Nephron (organoid): ENCODE data around the gene ZFP91.

ENCODE experiments used
- H3K27ac Mint-ChIP-seq, 3 experiments: 2 replicates each; pipeline ENCODE4 v1.8.0; 2020; ENCODE audit warnings: mixed read lengths in 3 of 3, mild to moderate bottlenecking in 2 of 3, moderate library complexity in 1 of 3
- H3K27me3 Mint-ChIP-seq: 2 replicates; pipeline ENCODE4 v1.8.0; 2021; ENCODE audit warnings: low read depth, mild to moderate bottlenecking, moderate library complexity, mixed read lengths
- H3K36me3 Mint-ChIP-seq: 2 replicates; pipeline ENCODE4 v1.8.0; 2020; ENCODE audit warnings: low read depth, mixed read lengths
- H3K4me1 Mint-ChIP-seq: 2 replicates; pipeline ENCODE4 v1.8.0; 2020; ENCODE audit warnings: mixed read lengths
- H3K4me3 Mint-ChIP-seq, 3 experiments: 2 replicates each; pipeline ENCODE4 v1.8.0; 2020; ENCODE audit warnings: mild to moderate bottlenecking in 3 of 3, mixed read lengths in 3 of 3, moderate library complexity in 2 of 3
- H3K9me3 Mint-ChIP-seq: 2 replicates; pipeline ENCODE4 v1.8.0; 2020; ENCODE audit warnings: mixed read lengths
- CTCF ChIP-seq, 3 experiments: fragments of 200-600 bp; sonication (generic); IDR thresholded peaks; one replicate each; pipeline ENCODE4 v1.5.0; 2021; ENCODE audit warnings: antibody characterized with exemption in 3 of 3; ENCODE audit not compliant: unreplicated experiment in 3 of 3

ZFP91 gene

GRCh38 chr11:58617976-58618557 is 39.2 kb downstream of the ZFP91 start:
- peak in 1 of 3 experiments; percentile 24 for TF ChIP-seq CTCF (IDR thresholded peaks at IDR 0.05; ENCODE audit: unreplicated experiment in 3 of 3)
- no peak overlapping the region for H3K4me3 Mint-ChIP-seq
- no peaks in the 10 kb centered on the region for H3K9me3 Mint-ChIP-seq
- H3K27me3 Mint-ChIP-seq = no peaks in the 10 kb centered on the region
- peak overlapping the region in 1 of 3 experiments; percentile 60 for H3K27ac Mint-ChIP-seq
- peaks cover 75% of the 10 kb centered on the region for H3K36me3 Mint-ChIP-seq
- no peaks in the 10 kb centered on the region for H3K4me1 Mint-ChIP-seq

GRCh38 chr11:58621586-58622262 is 42.9 kb downstream of the ZFP91 start:
- Mint-ChIP-seq H3K27ac (no peak overlapping the region), H3K36me3 (peaks cover 69% of the 10 kb centered on the region), H3K9me3 (no peaks in the 10 kb centered on the region), H3K4me3 (no peak overlapping the region), H3K27me3 (no peaks in the 10 kb centered on the region), H3K4me1 (peaks cover 4% of the 10 kb centered on the region)
- no peak for TF ChIP-seq CTCF (IDR thresholded peaks at IDR 0.05; ENCODE audit: unreplicated experiment in 3 of 3)

- Mint-ChIP-seq H3K27ac (no peak within 1 kb of the TSS), H3K36me3 (peaks cover 66% of the 10 kb centered on the region), H3K9me3 (no peaks in the 10 kb centered on the region), H3K4me3 (no peak within 1 kb of the TSS), H3K4me1 (peaks cover 4% of the 10 kb centered on the region), H3K27me3 (no peaks in the 10 kb centered on the region)
- TF ChIP-seq CTCF (IDR thresholded peaks at IDR 0.05; ENCODE audit: unreplicated experiment in 3 of 3) = no peak
Observed at GRCh38 chr11:58622344-58622743, 43.5 kb downstream of the ZFP91 start, which contains the start of gene CNTF. Gene CNTF (plus strand): TSS chr11:58622665. CDS start chr11:58622753, 88 bp downstream.

GRCh38 chr11:58625086-58625485 is 46.2 kb downstream of the ZFP91 start:
- H3K4me3 Mint-ChIP-seq = no peak overlapping the region
- peak overlapping the region in 1 of 3 experiments; percentile 61 for H3K27ac Mint-ChIP-seq
- no peaks in the 10 kb centered on the region for H3K9me3 Mint-ChIP-seq
- no peaks in the 10 kb centered on the region for H3K27me3 Mint-ChIP-seq
- no peak for TF ChIP-seq CTCF (IDR thresholded peaks at IDR 0.05; ENCODE audit: unreplicated experiment in 3 of 3)
- H3K36me3 Mint-ChIP-seq = peaks cover 50% of the 10 kb centered on the region
- peaks cover 4% of the 10 kb centered on the region for H3K4me1 Mint-ChIP-seq

GRCh38 chr11:58625826-58626460 is 47.1 kb downstream of the ZFP91 start:
- Mint-ChIP-seq H3K9me3 (no peaks in the 10 kb centered on the region), H3K4me1 (peaks cover 4% of the 10 kb centered on the region), H3K27ac (peak overlapping the region; percentile 73 to 92 (median 81)), H3K36me3 (peaks cover 46% of the 10 kb centered on the region), H3K4me3 (peak overlapping the region in 1 of 3 experiments; percentile 2), H3K27me3 (no peaks in the 10 kb centered on the region)
- TF ChIP-seq CTCF (IDR thresholded peaks at IDR 0.05; ENCODE audit: unreplicated experiment in 3 of 3) = no peak
